Measurements from ENCODE around the gene IER2. TPM values are rescaled to one million over a fixed set of nuclear protein-coding genes. Genes with fewer than 3 reads are reported as not detected.

The IER2 gene
- total RNA-seq, 1 donor from 2014 or later = 72.5 TPM

DNA sequence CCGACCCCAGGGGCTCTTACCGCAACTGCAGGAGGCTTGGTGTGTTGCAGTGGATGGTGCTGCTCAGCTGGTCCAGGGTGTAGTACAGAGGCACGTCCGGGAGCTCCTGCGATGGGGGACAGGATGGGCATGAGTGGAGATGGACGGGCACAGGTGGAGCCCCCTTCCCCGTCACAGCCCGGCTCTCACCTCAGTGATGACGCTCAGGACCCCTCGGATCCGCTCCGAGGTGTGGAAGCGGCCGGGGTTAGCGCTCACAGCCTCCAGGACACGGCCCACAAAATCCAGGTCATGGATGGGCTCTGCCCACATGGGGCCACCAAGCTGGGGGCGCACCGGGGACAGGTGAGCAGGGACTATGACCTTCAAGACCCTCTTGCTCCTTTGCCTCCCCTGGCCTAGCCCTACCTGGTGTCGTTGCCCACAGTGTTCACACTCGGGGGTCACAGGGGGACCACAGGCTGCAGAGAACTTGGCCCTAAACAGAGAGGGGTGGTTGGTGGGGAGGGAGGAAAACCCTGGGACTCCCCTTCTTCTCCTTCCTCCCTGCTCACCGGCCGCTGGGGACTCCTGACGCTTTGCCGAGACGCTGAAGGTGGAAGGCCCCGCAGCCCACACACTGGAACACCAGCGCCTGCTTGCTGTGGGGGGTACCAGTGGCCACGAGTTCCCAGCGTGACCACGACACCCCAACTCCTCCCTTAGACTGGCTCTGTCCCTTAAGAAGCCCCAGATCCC is 40.7 kb upstream of the IER2 start:
- TF ChIP-seq, protein P1, sequence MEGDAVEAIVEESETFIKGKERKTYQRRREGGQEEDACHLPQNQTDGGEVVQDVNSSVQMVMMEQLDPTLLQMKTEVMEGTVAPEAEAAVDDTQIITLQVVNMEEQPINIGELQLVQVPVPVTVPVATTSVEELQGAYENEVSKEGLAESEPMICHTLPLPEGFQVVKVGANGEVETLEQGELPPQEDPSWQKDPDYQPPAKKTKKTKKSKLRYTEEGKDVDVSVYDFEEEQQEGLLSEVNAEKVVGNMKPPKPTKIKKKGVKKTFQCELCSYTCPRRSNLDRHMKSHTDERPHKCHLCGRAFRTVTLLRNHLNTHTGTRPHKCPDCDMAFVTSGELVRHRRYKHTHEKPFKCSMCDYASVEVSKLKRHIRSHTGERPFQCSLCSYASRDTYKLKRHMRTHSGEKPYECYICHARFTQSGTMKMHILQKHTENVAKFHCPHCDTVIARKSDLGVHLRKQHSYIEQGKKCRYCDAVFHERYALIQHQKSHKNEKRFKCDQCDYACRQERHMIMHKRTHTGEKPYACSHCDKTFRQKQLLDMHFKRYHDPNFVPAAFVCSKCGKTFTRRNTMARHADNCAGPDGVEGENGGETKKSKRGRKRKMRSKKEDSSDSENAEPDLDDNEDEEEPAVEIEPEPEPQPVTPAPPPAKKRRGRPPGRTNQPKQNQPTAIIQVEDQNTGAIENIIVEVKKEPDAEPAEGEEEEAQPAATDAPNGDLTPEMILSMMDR (conservative IDR thresholded peaks at IDR 0.05) = no peak
- DNase-seq (ENCODE audit: low read depth, low spot score) = no peak
- no peaks in the 10 kb centered on the region for H3K27me3 Mint-ChIP-seq (ENCODE audit: low read depth)
- no peak overlapping the region for H3K4me3 Mint-ChIP-seq
- no peaks in the 10 kb centered on the region for H3K36me3 Mint-ChIP-seq (ENCODE audit: low read depth)
- H3K9me3 Mint-ChIP-seq = no peaks in the 10 kb centered on the region
- H3K4me1 Mint-ChIP-seq = no peaks in the 10 kb centered on the region
- no peak overlapping the region for H3K27ac Mint-ChIP-seq (ENCODE audit: unreplicated experiment)

GRCh38 chr19:13110099-13110610 is 40.1 kb upstream of the IER2 start:
- no peak overlapping the region for H3K4me3 Mint-ChIP-seq
- H3K9me3 Mint-ChIP-seq = no peaks in the 10 kb centered on the region
- H3K4me1 Mint-ChIP-seq = no peaks in the 10 kb centered on the region

GRCh38 chr19:13112555-13112954 is 37.7 kb upstream of the IER2 start:
- DNase-seq (ENCODE audit: low read depth, low spot score) = no peak
- Mint-ChIP-seq H3K9me3 (no peaks in the 10 kb centered on the region), H3K4me1 (peaks cover 17% of the 10 kb centered on the region), H3K4me3 (no peak overlapping the region), H3K36me3 (ENCODE audit: low read depth) (no peaks in the 10 kb centered on the region), H3K27ac (ENCODE audit: unreplicated experiment) (no peak overlapping the region), H3K27me3 (ENCODE audit: low read depth) (peaks cover 2% of the 10 kb centered on the region)
- TF ChIP-seq, protein P1 (conservative IDR thresholded peaks at IDR 0.05) = no peak

More at GRCh38 chr19:13110099-13110610, 40.1 kb upstream of the IER2 start:
- no peak for DNase-seq (ENCODE audit: low read depth, low spot score)
- H3K27me3 Mint-ChIP-seq (ENCODE audit: low read depth) = no peaks in the 10 kb centered on the region
- H3K27ac Mint-ChIP-seq (ENCODE audit: unreplicated experiment) = no peak overlapping the region
- H3K36me3 Mint-ChIP-seq (ENCODE audit: low read depth) = no peaks in the 10 kb centered on the region
- TF ChIP-seq, protein P1 (conservative IDR thresholded peaks at IDR 0.05) = no peak

DNA sequence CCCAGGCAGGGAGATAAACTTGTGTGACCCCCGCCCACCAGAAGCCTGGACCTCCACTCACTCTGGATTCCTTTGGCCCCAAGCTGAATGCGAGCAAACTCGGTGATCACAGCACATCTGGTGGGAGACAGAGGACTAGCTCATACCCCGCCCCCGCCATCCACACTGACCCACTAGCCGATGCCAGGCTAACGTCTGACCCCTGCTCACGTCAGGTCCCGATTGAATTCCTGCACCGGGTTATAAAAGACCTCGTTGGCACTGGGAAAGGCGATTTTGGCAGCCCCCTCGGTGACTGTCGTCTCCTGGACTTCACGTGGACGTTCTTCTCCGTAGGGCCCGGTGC is 34.3 kb upstream of the IER2 start:
- H3K4me3 Mint-ChIP-seq = peak overlapping the region; percentile 99
- DNase-seq (ENCODE audit: low read depth, low spot score) = no peak
- peaks cover 33% of the 10 kb centered on the region for H3K4me1 Mint-ChIP-seq
- TF ChIP-seq, protein P1 (conservative IDR thresholded peaks at IDR 0.05) = no peak
- H3K27me3 Mint-ChIP-seq (ENCODE audit: low read depth) = peaks cover 2% of the 10 kb centered on the region
- no peaks in the 10 kb centered on the region for H3K36me3 Mint-ChIP-seq (ENCODE audit: low read depth)
- H3K27ac Mint-ChIP-seq (ENCODE audit: unreplicated experiment) = peak overlapping the region; percentile 95
- H3K9me3 Mint-ChIP-seq = no peaks in the 10 kb centered on the region

- TF ChIP-seq, protein P1 (conservative IDR thresholded peaks at IDR 0.05) = no peak
- H3K27me3 Mint-ChIP-seq (ENCODE audit: low read depth) = peaks cover 2% of the 10 kb centered on the region
- no peaks in the 10 kb centered on the region for H3K9me3 Mint-ChIP-seq
- peak within 1 kb of the TSS; percentile 99 for H3K4me3 Mint-ChIP-seq
- peak within 1 kb of the TSS; percentile 95 for H3K27ac Mint-ChIP-seq (ENCODE audit: unreplicated experiment)
- H3K36me3 Mint-ChIP-seq (ENCODE audit: low read depth) = no peaks in the 10 kb centered on the region
- H3K4me1 Mint-ChIP-seq = peaks cover 33% of the 10 kb centered on the region
- peak; percentile 90 for DNase-seq (ENCODE audit: low read depth, low spot score)
These were observed 33.7 kb upstream of the IER2 start, which contains the start of gene TRMT1 for GRCh38 chr19:13116282-13117175. Gene TRMT1, minus strand, starts transcription at chr19:13116740. Its CDS starts 341 bp downstream, at chr19:13116399.

All from neural crest cell (in vitro differentiated cells).